GM23338 (cell line): ENCODE results near the gene EMD. TPM values are rescaled to one million over a fixed set of nuclear protein-coding genes. Genes with fewer than 3 reads are reported as not detected.

Experiments
- ATAC-seq: fragments of 200-7000 bp; cut with Tn5 transposase; 3 replicates; pipeline ENCODE4 v1.9.1; 2020
- DNase-seq: peaks from one replicate; pipeline ENCODE4 v3.0.0-alpha.2; 2015; ENCODE audit warnings: low spot score
- H2AFZ ChIP-seq: fragments of 200-600 bp; sonication (generic); 2 replicates; pipeline ENCODE4 v1.8.0; 2016; ENCODE audit warnings: antibody characterized with exemption, mild to moderate bottlenecking, moderate library complexity
- H3F3A ChIP-seq: fragments of 200-600 bp; sonication (generic); replicated peaks from 2 replicates; pipeline ENCODE4 v1.8.0; 2017; ENCODE audit warnings: antibody characterized with exemption, mixed run types, low read depth
- H3K27ac ChIP-seq: fragments of 200-600 bp; sonication (generic); 2 replicates; pipeline ENCODE4 v1.6.1; 2016; ENCODE audit warnings: low read depth
- H3K27me3 ChIP-seq: fragments of 200-600 bp; sonication (generic); 2 replicates; pipeline ENCODE4 v1.8.0; 2016; ENCODE audit warnings: mild to moderate bottlenecking, mixed run types, moderate library complexity; ENCODE audit not compliant: insufficient read depth
- H3K36me3 ChIP-seq: fragments of 200-600 bp; sonication (generic); 2 replicates; pipeline ENCODE4 v1.8.0; 2016; ENCODE audit warnings: mild to moderate bottlenecking; ENCODE audit not compliant: insufficient read depth
- H3K4me1 ChIP-seq: fragments of 200-600 bp; sonication (generic); 2 replicates; pipeline ENCODE4 v1.8.0; 2016; ENCODE audit warnings: mild to moderate bottlenecking, moderate library complexity; ENCODE audit not compliant: insufficient read depth
- H3K4me2 ChIP-seq: fragments of 200-600 bp; sonication (generic); 2 replicates; pipeline ENCODE4 v1.7.1; 2017; ENCODE audit warnings: mixed run types
- H3K4me3 ChIP-seq: fragments of 200-600 bp; sonication (generic); 2 replicates; pipeline ENCODE4 v1.6.1; 2016; ENCODE audit warnings: mixed run types
- H3K79me2 ChIP-seq: fragments of 200-600 bp; sonication (generic); replicated peaks from 2 replicates; pipeline ENCODE4 v1.8.0; 2017; ENCODE audit warnings: mild to moderate bottlenecking; ENCODE audit not compliant: insufficient read depth
- H3K9me2 ChIP-seq: fragments of 200-600 bp; sonication (generic); 2 replicates; pipeline ENCODE4 v1.8.0; 2017; ENCODE audit not compliant: insufficient read depth
- H4K20me1 ChIP-seq: fragments of 200-600 bp; sonication (generic); replicated peaks from 2 replicates; pipeline ENCODE4 v1.8.0; 2017; ENCODE audit warnings: mild to moderate bottlenecking; ENCODE audit not compliant: insufficient read depth
- H3K27ac Mint-ChIP-seq: 2 replicates; pipeline ENCODE4 v1.8.0; 2020; ENCODE audit warnings: inconsistent platforms, mild to moderate bottlenecking, moderate library complexity, mixed read lengths
- H3K27me3 Mint-ChIP-seq: 3 replicates; pipeline ENCODE4 v1.8.0; 2022; ENCODE audit warnings: low read depth, mild to moderate bottlenecking, moderate library complexity, mixed read lengths, inconsistent platforms; ENCODE audit not compliant: insufficient read depth, poor library complexity
- H3K36me3 Mint-ChIP-seq: 3 replicates; pipeline ENCODE4 v1.8.0; 2021; ENCODE audit warnings: low read depth, mild to moderate bottlenecking, inconsistent platforms, moderate library complexity, mixed read lengths
- H3K4me1 Mint-ChIP-seq: 3 replicates; pipeline ENCODE4 v1.8.0; 2020; ENCODE audit warnings: mild to moderate bottlenecking, inconsistent platforms, mixed read lengths
- H3K4me3 Mint-ChIP-seq: 3 replicates; pipeline ENCODE4 v1.8.0; 2021; ENCODE audit warnings: moderate library complexity, mild to moderate bottlenecking, inconsistent platforms, mixed read lengths
- H3K9me3 Mint-ChIP-seq: 3 replicates; pipeline ENCODE4 v1.8.0; 2020; ENCODE audit warnings: moderate library complexity, mild to moderate bottlenecking, inconsistent platforms, mixed read lengths
- EZH2 ChIP-seq: fragments of 200-600 bp; sonication (generic); IDR thresholded peaks from one replicate; pipeline ENCODE4 v1.8.0; 2017; ENCODE audit warnings: antibody characterized with exemption, mild to moderate bottlenecking, low read depth; ENCODE audit not compliant: unreplicated experiment
- EZH2phosphoT487 ChIP-seq: fragments of 200-600 bp; sonication (generic); IDR thresholded peaks from one replicate; pipeline ENCODE4 v1.8.1; 2018; ENCODE audit warnings: antibody characterized with exemption; ENCODE audit not compliant: unreplicated experiment
- NANOG ChIP-seq: IDR thresholded peaks from 2 replicates; pipeline ENCODE4 v1.6.1; 2016; ENCODE audit warnings: antibody characterized with exemption, borderline replicate concordance
- STAT1 ChIP-seq: IDR thresholded peaks from one replicate; pipeline ENCODE4 v1.6.1; 2016; ENCODE audit warnings: antibody characterized with exemption; ENCODE audit not compliant: unreplicated experiment
- ZNF114 ChIP-seq: fragments of 250-450 bp; sonication (Bioruptor Pico); IDR thresholded peaks from 2 replicates; pipeline ENCODE4 v1.5.0; 2020; ENCODE audit warnings: mild to moderate bottlenecking, moderate library complexity
- ZNF331 ChIP-seq: fragments of 250-450 bp; sonication (Bioruptor Pico); IDR thresholded peaks from 2 replicates; pipeline ENCODE4 v1.5.0; 2020; ENCODE audit warnings: low read depth, mild to moderate bottlenecking, moderate library complexity
- polyA plus RNA-seq: library from polyadenylated mRNA; unstranded; fragments of >200 nt; fragmentation: Nextera tagmentation; extraction: Ambion mirVana; gene quantifications from 2 replicates; pipeline ENCODE4 v1.2.1, GENCODE V29; 2016
- total RNA-seq: library from RNA; depleted of rRNA; stranded (reverse); fragments of >200 nt; shearing (Covaris generic); gene quantifications from 2 replicates; pipeline ENCODE4 v1.2.3, GENCODE V29; 2014
- TF ChIP-seq, protein P1 (sequence below): fragments of 250-450 bp; sonication (Bioruptor Pico); IDR thresholded peaks from 2 replicates; pipeline ENCODE4 v1.5.0; 2020; ENCODE audit warnings: mild to moderate bottlenecking, moderate library complexity
- TF ChIP-seq, protein P2 (sequence below): IDR thresholded peaks from 2 replicates; pipeline ENCODE4 v1.6.1; 2016; ENCODE audit warnings: antibody characterized with exemption

EMD gene
- total and polyA plus RNA-seq, 2 experiments from 2014 or later = 74.2 to 78.6 TPM

DNA sequence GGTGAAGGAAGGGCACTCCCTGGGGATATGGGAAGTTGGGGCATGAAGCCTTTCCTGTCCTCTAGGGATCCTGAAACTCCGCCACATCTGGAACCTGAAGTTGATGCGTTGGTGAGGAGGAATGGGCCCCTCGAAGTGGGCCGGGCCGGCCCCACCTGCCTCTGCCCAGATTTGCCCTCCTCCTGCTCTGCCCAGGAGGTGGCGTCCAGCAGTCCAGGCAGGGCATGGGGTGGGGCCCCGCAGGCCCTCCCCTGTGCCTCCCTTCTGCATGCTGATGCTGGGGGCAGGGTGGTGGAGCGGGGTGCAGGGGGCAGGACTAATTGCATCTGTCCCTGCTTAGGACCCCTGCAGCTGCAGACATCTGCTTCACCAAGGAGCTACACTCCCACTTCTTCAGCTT, 34.0 kb downstream of the EMD start:
- H3K27ac ChIP-seq = no peak overlapping the region
- Mint-ChIP-seq H3K27me3 (peaks cover 8% of the 10 kb centered on the region), H3K4me1 (peaks cover 12% of the 10 kb centered on the region), H3K9me3 (no peaks in the 10 kb centered on the region), H3K4me3 (no peak overlapping the region; the same call in 2 of the 3 replicates), H3K36me3 (peaks cover 5% of the 10 kb centered on the region), H3K27ac (no peak overlapping the region)
- no peaks in the 10 kb centered on the region for H3K79me2 ChIP-seq
- H2AFZ ChIP-seq = no peak overlapping the region
- H4K20me1 ChIP-seq = no peaks in the 10 kb centered on the region
- H3K4me3 ChIP-seq = no peak overlapping the region
- H3K27me3 ChIP-seq = no peaks in the 10 kb centered on the region
- no peaks in the 10 kb centered on the region for H3F3A ChIP-seq
- H3K4me2 ChIP-seq = no peak overlapping the region
- no peaks in the 10 kb centered on the region for H3K9me2 ChIP-seq
- ATAC-seq = no peak
- no peaks in the 10 kb centered on the region for H3K36me3 ChIP-seq
- no peak for DNase-seq
- peaks cover 8% of the 10 kb centered on the region; the same call in 1 of the 2 replicates for H3K4me1 ChIP-seq
- TF ChIP-seq, protein P1, sequence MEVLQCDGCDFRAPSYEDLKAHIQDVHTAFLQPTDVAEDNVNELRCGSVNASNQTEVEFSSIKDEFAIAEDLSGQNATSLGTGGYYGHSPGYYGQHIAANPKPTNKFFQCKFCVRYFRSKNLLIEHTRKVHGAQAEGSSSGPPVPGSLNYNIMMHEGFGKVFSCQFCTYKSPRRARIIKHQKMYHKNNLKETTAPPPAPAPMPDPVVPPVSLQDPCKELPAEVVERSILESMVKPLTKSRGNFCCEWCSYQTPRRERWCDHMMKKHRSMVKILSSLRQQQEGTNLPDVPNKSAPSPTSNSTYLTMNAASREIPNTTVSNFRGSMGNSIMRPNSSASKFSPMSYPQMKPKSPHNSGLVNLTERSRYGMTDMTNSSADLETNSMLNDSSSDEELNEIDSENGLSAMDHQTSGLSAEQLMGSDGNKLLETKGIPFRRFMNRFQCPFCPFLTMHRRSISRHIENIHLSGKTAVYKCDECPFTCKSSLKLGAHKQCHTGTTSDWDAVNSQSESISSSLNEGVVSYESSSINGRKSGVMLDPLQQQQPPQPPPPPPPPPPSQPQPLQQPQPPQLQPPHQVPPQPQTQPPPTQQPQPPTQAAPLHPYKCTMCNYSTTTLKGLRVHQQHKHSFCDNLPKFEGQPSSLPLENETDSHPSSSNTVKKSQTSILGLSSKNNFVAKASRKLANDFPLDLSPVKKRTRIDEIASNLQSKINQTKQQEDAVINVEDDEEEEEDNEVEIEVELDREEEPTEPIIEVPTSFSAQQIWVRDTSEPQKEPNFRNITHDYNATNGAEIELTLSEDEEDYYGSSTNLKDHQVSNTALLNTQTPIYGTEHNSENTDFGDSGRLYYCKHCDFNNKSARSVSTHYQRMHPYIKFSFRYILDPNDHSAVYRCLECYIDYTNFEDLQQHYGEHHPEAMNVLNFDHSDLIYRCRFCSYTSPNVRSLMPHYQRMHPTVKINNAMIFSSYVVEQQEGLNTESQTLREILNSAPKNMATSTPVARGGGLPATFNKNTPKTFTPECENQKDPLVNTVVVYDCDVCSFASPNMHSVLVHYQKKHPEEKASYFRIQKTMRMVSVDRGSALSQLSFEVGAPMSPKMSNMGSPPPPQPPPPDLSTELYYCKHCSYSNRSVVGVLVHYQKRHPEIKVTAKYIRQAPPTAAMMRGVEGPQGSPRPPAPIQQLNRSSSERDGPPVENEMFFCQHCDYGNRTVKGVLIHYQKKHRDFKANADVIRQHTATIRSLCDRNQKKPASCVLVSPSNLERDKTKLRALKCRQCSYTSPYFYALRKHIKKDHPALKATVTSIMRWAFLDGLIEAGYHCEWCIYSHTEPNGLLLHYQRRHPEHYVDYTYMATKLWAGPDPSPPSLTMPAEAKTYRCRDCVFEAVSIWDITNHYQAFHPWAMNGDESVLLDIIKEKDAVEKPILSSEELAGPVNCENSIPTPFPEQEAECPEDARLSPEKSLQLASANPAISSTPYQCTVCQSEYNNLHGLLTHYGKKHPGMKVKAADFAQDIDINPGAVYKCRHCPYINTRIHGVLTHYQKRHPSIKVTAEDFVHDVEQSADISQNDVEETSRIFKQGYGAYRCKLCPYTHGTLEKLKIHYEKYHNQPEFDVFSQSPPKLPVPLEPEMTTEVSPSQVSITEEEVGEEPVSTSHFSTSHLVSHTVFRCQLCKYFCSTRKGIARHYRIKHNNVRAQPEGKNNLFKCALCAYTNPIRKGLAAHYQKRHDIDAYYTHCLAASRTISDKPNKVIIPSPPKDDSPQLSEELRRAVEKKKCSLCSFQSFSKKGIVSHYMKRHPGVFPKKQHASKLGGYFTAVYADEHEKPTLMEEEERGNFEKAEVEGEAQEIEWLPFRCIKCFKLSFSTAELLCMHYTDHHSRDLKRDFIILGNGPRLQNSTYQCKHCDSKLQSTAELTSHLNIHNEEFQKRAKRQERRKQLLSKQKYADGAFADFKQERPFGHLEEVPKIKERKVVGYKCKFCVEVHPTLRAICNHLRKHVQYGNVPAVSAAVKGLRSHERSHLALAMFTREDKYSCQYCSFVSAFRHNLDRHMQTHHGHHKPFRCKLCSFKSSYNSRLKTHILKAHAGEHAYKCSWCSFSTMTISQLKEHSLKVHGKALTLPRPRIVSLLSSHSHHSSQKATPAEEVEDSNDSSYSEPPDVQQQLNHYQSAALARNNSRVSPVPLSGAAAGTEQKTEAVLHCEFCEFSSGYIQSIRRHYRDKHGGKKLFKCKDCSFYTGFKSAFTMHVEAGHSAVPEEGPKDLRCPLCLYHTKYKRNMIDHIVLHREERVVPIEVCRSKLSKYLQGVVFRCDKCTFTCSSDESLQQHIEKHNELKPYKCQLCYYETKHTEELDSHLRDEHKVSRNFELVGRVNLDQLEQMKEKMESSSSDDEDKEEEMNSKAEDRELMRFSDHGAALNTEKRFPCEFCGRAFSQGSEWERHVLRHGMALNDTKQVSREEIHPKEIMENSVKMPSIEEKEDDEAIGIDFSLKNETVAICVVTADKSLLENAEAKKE = no peak
- no peak for TF ChIP-seq STAT1

DNA sequence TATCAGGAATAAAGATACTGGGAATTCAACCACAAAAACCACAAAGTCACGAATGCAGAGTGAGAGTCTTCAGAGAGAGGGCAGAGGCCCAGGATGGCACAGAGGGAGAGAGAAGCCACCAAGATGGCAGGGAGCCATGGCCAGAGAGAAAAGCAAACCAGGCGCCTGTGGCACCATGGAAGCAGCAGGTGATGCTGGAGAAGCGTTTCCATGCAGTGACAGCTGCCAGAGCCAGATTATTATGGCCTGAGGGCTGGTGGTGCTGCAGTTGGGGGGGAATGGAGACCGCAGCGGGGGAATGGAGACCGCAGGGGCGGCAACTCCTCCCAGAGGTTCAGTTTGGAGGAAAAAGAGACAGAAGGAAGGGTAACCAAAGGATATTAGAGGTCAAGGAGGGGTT, 38.1 kb downstream of the EMD start:
- no peaks in the 10 kb centered on the region for H3F3A ChIP-seq
- no peaks in the 10 kb centered on the region for H4K20me1 ChIP-seq
- H3K27ac Mint-ChIP-seq = no peak overlapping the region
- no peaks in the 10 kb centered on the region for H3K4me1 Mint-ChIP-seq
- H2AFZ ChIP-seq = no peak overlapping the region
- H3K4me1 ChIP-seq = no peaks in the 10 kb centered on the region; the same call in 1 of the 2 replicates
- no peaks in the 10 kb centered on the region for H3K79me2 ChIP-seq
- H3K9me2 ChIP-seq = no peaks in the 10 kb centered on the region
- peaks cover 12% of the 10 kb centered on the region for H3K36me3 Mint-ChIP-seq
- H3K27me3 Mint-ChIP-seq = peaks cover 3% of the 10 kb centered on the region
- H3K27ac ChIP-seq = no peak overlapping the region
- H3K4me2 ChIP-seq = no peak overlapping the region
- no peak for ATAC-seq
- no peak overlapping the region for H3K4me3 Mint-ChIP-seq
- DNase-seq = no peak
- H3K4me3 ChIP-seq = no peak overlapping the region
- H3K36me3 ChIP-seq = no peaks in the 10 kb centered on the region
- H3K9me3 Mint-ChIP-seq = no peaks in the 10 kb centered on the region
- no peaks in the 10 kb centered on the region for H3K27me3 ChIP-seq
- TF ChIP-seq EZH2 = no peak
- TF ChIP-seq, protein P2, sequence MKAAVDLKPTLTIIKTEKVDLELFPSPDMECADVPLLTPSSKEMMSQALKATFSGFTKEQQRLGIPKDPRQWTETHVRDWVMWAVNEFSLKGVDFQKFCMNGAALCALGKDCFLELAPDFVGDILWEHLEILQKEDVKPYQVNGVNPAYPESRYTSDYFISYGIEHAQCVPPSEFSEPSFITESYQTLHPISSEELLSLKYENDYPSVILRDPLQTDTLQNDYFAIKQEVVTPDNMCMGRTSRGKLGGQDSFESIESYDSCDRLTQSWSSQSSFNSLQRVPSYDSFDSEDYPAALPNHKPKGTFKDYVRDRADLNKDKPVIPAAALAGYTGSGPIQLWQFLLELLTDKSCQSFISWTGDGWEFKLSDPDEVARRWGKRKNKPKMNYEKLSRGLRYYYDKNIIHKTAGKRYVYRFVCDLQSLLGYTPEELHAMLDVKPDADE = no peak
- TF ChIP-seq ZNF331 (CRISPR knock-in tag) = no peak
- no peak for TF ChIP-seq ZNF114 (CRISPR knock-in tag)
- TF ChIP-seq EZH2phosphoT487 = no peak
- TF ChIP-seq NANOG = no peak
